ENCODE measurements around the gene STX12. TPM values are rescaled to one million over a fixed set of nuclear protein-coding genes. Genes with fewer than 3 reads are reported as not detected.
A peak's percentile ranks its signal among the peaks of the same experiment; 100 is the strongest.

The STX12 gene
- total RNA-seq (2012; rRNA removed) (54.8 and 68.3 TPM in 2 replicates), polyA plus RNA-seq (2012; rRNA removed) (22.5 and 28.6 TPM in 2 replicates), Bru-seq, nascent RNA (percentile 91 among the genes with signal in this experiment), BruChase-seq, experiment 1, labeled RNA remaining after a 6-hour chase (percentile 92 among the genes with signal in this experiment), BruChase-seq, experiment 2, labeled RNA remaining after a 2-hour chase (percentile 83 among the genes with signal in this experiment)
- polyA plus RNA-seq (2012; cell fraction: cytosol; rRNA removed), result 17.3 and 22.0 TPM in 2 replicates
- 23.2 and 62.6 TPM in 2 replicates for polyA plus RNA-seq (2012; cell fraction: nucleus; rRNA removed; ENCODE audit: low replicate concordance)
- long read RNA-seq, transcript STX12-201 (9 exons, 3,079 nt), result major isoform, 177 of 194 reads
- long read RNA-seq, partial matches to known transcripts, result 4 of 194 reads
- long read RNA-seq, other reads (novel, unspliced or antisense), result 12 of 194 reads

DNA sequence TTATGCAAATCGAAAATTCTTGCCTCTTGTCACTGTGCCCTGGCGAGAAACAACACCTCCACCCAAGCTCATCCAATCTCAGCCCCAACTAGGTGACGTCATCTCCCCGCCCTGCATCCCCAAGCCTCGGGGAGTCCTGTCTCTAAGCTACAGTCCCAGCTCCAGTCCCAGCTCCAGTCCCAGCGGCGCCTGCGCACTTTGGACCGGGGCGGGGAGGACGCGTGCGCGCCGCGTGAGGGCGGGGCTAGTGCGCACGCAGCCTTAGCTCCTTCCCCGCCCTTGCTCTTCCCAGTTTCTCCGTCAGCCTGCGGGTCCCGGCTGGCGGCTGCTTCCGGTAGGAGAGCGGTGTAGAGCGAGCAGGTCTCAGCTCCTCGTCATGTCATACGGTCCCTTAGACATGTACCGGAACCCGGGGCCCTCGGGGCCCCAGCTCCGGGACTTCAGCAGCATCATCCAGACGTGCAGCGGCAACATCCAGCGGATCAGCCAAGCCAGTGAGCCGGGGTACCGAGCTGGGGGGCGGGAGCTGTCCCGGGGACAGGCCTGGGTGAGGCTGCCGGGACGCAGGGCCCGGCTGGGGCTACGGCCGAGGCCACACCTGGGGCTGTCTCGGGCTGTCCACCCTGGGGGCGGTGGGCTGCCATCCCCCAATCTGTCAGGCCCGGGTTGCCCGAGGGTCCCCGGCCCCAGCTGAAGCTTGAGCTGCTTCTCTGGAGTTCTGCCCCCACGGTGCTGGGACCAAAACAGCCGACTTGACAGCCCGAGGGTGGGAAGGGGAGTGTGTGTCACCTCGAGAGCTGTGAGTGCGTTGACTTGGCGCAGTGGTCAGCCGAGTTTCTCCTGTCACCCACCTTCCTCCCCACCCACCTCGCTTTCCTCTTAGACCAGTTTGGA, at the start of gene STX12:
Gene STX12 (plus strand): TSS at position 288 of the 894 bp plus-strand sequence. CDS start 89 bp downstream, at position 377.
- Histone ChIP-seq H3K14ac (replicated peaks; ENCODE audit: low read depth, low read length) (peak within 1 kb of the TSS; percentile 83), H3K4me3 (ENCODE audit: insufficient read depth, low read depth, low read length) (peak within 1 kb of the TSS; percentile 95), H3K23ac (ENCODE audit: low read depth, low read length) (peak within 1 kb of the TSS; percentile 92), H4K5ac (ENCODE audit: low read depth, low read length) (peak within 1 kb of the TSS; percentile 86), H2BK120ac (ENCODE audit: low read depth, low read length) (peak within 1 kb of the TSS; percentile 79), H3K27ac (ENCODE audit: insufficient read depth, low read length) (peak within 1 kb of the TSS; percentile 76), H3K9me1 (ENCODE audit: insufficient read depth, low read length) (no peaks in the 10 kb centered on the region; the same call in 1 of the 2 replicates), H3K4me2 (ENCODE audit: low read depth, low read length) (peak within 1 kb of the TSS; percentile 94), H2AK9ac (replicated peaks; ENCODE audit: low read depth, low read length, poor library complexity) (peak within 1 kb of the TSS; percentile 89), H2BK5ac (ENCODE audit: low read depth, low read length, poor library complexity, severe bottlenecking) (peak within 1 kb of the TSS; percentile 77), H4K20me1 (ENCODE audit: insufficient read depth, low read length) (peaks cover 8% of the 10 kb centered on the region; the same call in 1 of the 2 replicates), H4K91ac (ENCODE audit: insufficient read depth, low read depth, low read length) (peak within 1 kb of the TSS; percentile 48), H2AK5ac (ENCODE audit: low read depth, low read length) (peak within 1 kb of the TSS; percentile 73), H4K8ac (ENCODE audit: low read depth in 2 of 2, low read length in 2 of 2) (peak within 1 kb of the TSS; percentile 14 to 97), H2BK20ac (ENCODE audit: low read depth, low read length) (peak within 1 kb of the TSS; percentile 66; the same call in 1 of the 2 replicates), H3K79me1 (ENCODE audit: low read depth in 1 of 2, low read length in 2 of 2) (peaks cover 9 to 39% of the 10 kb centered on the region in 2 experiments; a peak in 3 of 4 replicates), H2AFZ (replicated peaks; ENCODE audit: low read length, poor library complexity) (peak within 1 kb of the TSS; percentile 89), H3K4ac (ENCODE audit: low read depth, low read length) (peak within 1 kb of the TSS; percentile 85), H3K4me1 (ENCODE audit: control insufficient read depth, insufficient read depth, low read length) (peaks cover 4% of the 10 kb centered on the region; the same call in 1 of the 2 replicates), H2BK15ac (ENCODE audit: low read depth, low read length) (0 out of 3 replicates have a peak within 1 kb of the TSS, but pooled peaks have one; percentile 23), H3K9ac (ENCODE audit: low read depth, low read length) (peak within 1 kb of the TSS; percentile 93), H3K56ac (ENCODE audit: extremely low read depth, insufficient read depth, low read length) (peak within 1 kb of the TSS; percentile 78), H3K27me3 (ENCODE audit: control insufficient read depth, insufficient read depth, low read length) (no peaks in the 10 kb centered on the region), H3K9me3 (ENCODE audit: control insufficient read depth, insufficient read depth, low read length) (no peaks in the 10 kb centered on the region), H3K36me3 (ENCODE audit: control insufficient read depth, insufficient read depth, low read length) (no peaks in the 10 kb centered on the region), H3K18ac (ENCODE audit: low read depth, low read length) (peak within 1 kb of the TSS; percentile 42)
- dilution Hi-C loops (cut with HindIII; ENCODE audit: low sequenced_read_pairs, unreplicated experiment) (no loop called here), intact Hi-C loops (cut with micrococcal nuclease) (loop anchor here (1.0 to 2.0 kb wide), 3 partner anchors 21 to 104 kb away; partner anchors contain the start of gene PPP1R8), in situ Hi-C loops (cut with MboI; ENCODE audit: low sequenced_read_pairs) (no loop called here)
- ChIA-PET CTCF (interaction anchor here (1.4 kb wide), 1 partner anchor 48 kb away, joined by 5 read pairs; the partner anchor contains the start of gene FAM76A), POLR2A (ENCODE audit: unreplicated experiment) (interaction anchor here (0.6 to 1.1 kb wide), 9 partner anchors 9 to 734 kb away, joined by 3 to 11 read pairs (median 3); partner anchors contain the start of genes FAM76A and PPP1R8)
- peak; percentile 95 for ATAC-seq (ENCODE audit: low read depth)
- peak; percentile 100 for DNase-seq
- WGBS, 2 experiments (ENCODE audit: extremely low coverage in 2 of 2, insufficient read length in 1 of 2), result 1% methylated on average over 17 of the region's 58 CpGs; no CpG with 5 or more reads in 1 of the 2 experiments
- BruUV-seq (replicated peaks), result no TSS peak
- no peak for TF ChIP-seq SMC3 (IDR thresholded peaks at IDR 0.05; ENCODE audit: low read depth, low read length)
- 0 out of 2 replicates have a peak, but pooled peaks have one; percentile 31 for TF ChIP-seq RFX5 (IDR thresholded peaks at IDR 0.05; ENCODE audit: low read depth, low read length)
- TF ChIP-seq MAFK (IDR thresholded peaks at IDR 0.05; ENCODE audit: low read depth, low read length), result no peak
- peak; percentile 82 for TF ChIP-seq MXI1 (IDR thresholded peaks at IDR 0.05; ENCODE audit: borderline replicate concordance, low read depth, low read length)
- TF ChIP-seq, protein P1, sequence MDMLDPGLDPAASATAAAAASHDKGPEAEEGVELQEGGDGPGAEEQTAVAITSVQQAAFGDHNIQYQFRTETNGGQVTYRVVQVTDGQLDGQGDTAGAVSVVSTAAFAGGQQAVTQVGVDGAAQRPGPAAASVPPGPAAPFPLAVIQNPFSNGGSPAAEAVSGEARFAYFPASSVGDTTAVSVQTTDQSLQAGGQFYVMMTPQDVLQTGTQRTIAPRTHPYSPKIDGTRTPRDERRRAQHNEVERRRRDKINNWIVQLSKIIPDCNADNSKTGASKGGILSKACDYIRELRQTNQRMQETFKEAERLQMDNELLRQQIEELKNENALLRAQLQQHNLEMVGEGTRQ (IDR thresholded peaks at IDR 0.05; ENCODE audit: low read depth, low read length), result peak; percentile 31; the same call in 1 of the 2 replicates
- no peak; the same call in 1 of the 2 replicates for TF ChIP-seq RAD21 (IDR thresholded peaks at IDR 0.05; ENCODE audit: low read length)
- TF ChIP-seq BHLHE40 (IDR thresholded peaks at IDR 0.05; ENCODE audit: low read depth, low read length), result peak; percentile 87
- TF ChIP-seq, protein P2, sequence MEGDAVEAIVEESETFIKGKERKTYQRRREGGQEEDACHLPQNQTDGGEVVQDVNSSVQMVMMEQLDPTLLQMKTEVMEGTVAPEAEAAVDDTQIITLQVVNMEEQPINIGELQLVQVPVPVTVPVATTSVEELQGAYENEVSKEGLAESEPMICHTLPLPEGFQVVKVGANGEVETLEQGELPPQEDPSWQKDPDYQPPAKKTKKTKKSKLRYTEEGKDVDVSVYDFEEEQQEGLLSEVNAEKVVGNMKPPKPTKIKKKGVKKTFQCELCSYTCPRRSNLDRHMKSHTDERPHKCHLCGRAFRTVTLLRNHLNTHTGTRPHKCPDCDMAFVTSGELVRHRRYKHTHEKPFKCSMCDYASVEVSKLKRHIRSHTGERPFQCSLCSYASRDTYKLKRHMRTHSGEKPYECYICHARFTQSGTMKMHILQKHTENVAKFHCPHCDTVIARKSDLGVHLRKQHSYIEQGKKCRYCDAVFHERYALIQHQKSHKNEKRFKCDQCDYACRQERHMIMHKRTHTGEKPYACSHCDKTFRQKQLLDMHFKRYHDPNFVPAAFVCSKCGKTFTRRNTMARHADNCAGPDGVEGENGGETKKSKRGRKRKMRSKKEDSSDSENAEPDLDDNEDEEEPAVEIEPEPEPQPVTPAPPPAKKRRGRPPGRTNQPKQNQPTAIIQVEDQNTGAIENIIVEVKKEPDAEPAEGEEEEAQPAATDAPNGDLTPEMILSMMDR (conservative IDR thresholded peaks at IDR 0.05; ENCODE audit: low read depth, low read length), result no peak
- no peak for TF ChIP-seq NFE2L2 (IDR thresholded peaks at IDR 0.05; ENCODE audit: low read depth, low read length)
- peak; percentile 47; the same call in 1 of the 2 replicates for TF ChIP-seq CEBPB (IDR thresholded peaks at IDR 0.05; ENCODE audit: low read depth, low read length)
- peak; percentile 33; the same call in 1 of the 2 replicates for TF ChIP-seq FOS (IDR thresholded peaks at IDR 0.05; ENCODE audit: low read depth, low read length)

Measured in IMR-90 (cell line).